ENCODE data around the gene GART.

The GART gene

DNA sequence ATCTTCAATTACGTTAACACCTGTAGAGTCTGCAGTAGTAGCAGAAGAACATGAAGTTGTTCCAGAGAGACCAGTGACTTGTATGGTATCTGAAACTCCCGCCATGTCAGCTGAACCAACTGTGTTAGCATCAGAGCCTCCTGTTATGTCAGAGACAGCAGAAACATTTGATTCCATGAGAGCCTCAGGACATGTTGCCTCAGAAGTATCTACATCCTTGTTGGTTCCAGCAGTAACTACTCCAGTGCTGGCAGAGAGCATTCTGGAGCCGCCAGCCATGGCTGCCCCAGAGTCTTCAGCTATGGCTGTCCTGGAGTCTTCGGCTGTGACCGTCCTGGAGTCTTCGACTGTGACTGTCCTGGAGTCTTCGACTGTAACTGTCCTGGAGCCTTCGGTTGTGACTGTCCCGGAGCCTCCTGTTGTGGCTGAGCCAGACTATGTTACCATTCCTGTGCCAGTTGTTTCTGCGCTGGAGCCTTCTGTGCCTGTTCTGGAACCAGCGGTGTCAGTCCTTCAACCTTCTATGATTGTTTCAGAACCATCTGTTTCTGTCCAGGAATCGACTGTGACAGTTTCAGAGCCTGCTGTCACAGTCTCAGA is 11.2 kb upstream of the GART start:
- no peak for FAIRE-seq

DNA sequence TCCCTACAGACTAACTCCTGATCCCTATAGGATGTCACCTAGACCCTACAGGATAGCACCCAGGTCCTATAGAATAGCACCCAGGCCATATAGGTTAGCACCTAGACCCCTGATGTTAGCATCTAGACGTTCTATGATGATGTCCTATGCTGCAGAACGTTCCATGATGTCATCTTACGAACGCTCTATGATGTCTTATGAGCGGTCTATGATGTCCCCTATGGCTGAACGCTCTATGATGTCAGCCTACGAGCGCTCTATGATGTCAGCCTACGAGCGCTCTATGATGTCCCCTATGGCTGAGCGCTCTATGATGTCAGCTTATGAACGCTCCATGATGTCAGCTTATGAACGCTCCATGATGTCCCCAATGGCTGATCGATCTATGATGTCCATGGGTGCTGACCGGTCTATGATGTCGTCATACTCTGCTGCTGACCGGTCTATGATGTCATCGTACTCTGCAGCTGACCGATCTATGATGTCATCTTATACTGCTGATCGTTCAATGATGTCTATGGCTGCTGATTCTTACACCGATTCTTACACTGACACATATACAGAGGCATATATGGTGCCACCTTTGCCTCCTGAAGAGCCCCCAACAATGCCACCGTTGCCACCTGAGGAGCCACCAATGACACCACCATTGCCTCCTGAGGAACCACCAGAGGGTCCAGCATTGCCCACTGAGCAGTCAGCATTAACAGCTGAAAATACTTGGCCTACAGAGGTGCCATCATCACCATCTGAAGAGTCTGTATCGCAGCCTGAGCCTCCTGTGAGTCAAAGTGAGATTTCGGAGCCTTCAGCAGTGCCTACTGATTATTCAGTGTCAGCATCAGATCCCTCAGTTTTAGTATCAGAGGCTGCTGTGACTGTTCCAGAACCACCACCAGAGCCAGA is 10.4 kb upstream of the GART start:
- no peak for FAIRE-seq

DNA sequence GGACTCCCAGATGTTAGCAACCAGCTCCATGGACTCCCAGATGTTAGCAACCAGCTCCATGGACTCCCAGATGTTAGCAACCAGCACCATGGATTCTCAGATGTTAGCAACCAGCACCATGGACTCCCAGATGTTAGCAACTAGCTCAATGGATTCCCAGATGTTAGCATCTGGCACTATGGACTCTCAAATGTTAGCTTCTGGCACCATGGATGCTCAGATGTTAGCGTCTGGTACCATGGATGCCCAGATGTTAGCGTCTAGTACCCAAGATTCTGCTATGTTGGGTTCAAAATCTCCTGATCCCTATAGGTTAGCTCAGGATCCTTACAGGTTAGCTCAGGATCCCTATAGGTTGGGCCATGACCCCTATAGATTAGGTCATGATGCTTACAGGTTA is 9.7 kb upstream of the GART start:
- no peak for FAIRE-seq

DNA sequence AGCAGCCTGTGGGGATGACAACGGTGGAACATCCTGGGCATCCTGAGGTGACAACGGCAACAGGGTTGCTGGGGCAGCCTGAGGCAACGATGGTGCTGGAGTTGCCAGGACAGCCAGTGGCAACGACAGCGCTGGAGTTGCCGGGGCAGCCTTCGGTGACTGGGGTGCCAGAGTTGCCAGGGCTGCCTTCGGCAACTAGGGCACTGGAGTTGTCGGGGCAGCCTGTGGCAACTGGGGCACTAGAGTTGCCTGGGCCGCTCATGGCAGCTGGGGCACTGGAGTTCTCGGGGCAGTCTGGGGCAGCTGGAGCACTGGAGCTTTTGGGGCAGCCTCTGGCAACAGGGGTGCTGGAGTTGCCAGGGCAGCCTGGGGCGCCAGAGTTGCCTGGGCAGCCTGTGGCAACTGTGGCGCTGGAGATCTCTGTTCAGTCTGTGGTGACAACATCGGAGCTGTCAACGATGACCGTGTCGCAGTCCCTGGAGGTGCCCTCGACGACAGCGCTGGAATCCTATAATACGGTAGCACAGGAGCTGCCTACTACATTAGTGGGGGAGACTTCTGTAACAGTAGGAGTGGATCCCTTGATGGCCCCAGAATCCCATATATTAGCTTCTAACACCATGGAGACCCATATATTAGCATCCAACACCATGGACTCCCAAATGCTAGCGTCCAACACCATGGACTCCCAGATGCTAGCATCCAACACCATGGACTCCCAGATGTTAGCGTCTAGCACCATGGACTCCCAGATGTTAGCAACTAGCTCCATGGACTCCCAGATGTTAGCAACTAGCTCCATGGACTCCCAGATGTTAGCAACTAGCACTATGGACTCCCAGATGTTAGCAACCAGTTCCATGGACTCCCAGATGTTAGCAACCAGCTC is 9.1 kb upstream of the GART start:
- FAIRE-seq = no peak

DNA sequence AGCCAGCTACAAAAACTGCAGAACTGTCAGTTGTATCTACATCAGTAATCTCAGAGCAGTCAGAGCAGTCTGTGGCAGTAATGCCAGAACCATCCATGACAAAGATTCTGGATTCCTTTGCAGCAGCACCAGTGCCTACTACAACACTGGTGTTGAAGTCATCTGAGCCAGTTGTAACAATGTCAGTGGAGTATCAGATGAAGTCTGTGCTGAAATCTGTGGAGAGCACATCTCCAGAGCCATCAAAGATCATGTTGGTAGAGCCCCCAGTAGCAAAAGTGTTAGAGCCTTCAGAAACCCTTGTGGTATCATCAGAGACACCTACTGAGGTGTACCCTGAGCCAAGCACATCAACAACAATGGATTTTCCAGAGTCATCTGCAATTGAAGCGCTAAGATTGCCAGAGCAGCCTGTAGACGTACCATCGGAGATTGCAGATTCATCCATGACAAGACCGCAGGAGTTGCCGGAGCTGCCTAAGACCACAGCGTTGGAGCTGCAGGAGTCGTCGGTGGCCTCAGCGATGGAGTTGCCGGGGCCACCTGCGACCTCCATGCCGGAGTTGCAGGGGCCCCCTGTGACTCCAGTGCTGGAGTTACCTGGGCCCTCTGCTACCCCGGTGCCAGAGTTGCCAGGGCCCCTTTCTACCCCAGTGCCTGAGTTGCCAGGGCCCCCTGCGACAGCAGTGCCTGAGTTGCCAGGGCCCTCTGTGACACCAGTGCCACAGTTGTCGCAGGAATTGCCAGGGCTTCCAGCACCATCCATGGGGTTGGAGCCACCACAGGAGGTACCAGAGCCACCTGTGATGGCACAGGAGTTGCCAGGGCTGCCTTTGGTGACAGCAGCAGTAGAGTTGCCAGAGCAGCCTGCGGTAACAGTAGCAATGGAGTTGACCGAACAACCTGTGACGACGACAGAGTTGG is 8.2 kb upstream of the GART start:
- no peak for FAIRE-seq

DNA sequence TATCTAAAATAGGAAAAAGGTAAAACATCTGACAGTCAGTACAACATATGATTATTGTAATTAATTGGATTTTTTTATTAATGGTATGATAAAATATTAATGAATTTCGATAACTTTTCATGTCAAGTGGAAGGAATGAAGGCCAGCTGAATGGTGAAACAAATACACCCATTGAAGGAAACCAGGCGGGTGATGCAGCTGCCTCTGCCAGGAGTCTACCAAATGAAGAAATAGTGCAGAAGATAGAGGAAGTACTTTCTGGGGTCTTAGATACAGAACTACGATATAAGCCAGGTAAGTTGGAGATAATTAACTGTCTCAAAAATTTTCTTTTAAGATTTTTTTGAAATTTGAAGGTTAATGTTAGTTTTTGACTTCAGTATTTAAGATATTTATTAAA is 4.2 kb upstream of the GART start:
- no peak for FAIRE-seq

DNA sequence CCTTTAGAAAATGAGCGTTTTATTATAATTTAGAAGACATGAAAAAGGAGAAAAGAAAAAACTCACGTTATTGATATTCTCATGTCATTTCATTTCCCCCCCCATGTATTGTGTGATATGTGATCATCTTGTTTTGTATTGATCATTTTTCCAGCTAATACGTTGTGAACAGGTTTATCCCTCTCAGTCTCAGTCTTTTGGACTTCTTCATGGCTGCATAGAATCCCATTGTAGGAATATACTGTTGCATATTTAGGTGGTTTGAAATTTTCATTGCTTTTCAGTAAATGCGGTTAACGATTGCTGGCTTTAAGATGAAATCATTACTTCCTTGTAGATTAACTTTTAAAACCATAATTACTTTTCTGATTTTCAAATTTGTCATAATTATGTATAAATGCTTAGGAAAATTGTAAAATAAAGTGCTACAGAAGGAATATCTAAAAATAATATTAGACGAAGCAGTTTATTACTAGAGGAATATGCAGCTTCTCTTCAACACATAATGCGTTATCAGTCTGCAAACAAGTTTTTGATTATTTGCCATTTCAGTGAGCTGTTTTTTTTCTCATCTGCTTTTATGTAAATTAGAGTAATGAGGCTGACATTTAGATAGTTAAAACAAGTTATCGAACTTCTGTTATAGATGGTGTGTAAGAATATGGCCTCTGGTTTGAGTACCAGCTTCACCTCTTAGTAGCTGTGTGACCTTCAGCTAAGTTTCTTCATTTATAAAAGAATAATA is 2.7 kb upstream of the GART start:
- FAIRE-seq = peak; percentile 18

DNA sequence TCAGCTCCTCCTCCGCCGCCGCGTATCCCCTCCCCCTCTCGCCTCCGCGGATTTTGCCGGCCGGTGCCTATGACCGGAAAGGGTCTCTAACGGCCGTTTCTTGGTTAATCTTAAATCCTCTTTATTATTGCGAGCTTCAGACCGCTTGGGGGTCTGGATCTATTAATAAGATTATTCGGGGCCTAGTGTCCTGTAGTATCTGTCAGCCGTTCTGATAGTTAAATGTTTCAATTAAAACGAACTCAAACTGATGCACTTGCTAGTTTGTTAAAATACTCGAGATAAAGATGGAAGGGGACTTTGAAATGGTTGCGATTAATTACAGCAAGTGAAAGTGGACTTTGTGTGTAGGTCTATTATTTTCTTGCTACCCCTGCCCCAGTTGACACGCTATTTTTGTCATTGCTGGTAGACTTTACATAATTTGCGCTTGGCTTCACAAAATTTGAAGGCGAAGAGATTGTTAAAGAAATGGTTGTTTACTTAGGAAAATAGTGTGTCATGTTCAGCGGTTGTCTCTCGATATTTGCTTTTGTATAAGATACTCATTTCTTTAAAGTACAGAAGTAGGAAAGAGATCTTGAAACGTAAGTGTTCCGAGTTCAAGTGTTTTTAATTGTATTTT is 1.7 kb upstream of the GART start:
- FAIRE-seq = no peak

DNA sequence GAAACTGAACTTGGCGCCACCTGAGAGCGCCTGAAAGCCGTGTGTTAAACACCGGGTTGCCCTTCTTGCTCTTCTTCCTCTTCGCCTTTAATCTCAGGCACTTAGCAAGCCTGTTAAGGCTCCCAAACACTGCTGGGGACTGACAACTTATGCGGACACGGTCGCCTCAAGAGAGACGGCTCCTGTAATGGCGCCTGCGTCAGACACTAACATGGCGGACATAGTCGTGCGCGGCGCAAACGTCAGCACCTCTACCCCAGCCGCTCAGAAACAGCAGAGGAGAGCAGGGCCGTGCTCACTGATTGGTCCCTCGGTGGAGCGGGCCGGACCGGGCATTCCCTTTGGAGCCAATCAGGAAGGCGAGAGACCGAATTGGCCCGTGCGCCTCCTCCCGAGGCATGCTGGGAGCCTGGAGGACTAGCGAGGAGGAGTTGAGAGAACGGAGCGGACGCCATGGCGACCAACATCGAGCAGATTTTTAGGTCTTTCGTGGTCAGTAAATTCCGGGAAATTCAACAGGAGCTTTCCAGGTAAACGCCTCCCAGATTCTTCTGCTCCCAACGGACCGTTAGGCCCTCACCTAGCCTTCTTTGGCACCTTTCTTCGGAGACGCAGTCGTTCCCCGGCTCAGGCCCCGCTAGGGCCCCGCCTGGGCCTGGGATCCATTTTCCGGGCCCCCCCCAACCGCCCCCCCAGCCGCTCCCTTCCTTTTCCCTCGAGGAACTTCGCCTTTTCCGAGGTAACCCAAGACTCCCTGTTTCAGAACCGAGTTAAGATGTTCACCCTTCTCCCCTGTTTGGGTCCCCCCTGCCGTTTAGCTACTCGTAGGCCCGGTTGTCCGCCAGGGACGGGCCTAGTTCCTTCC is 955 bp upstream of the GART start, which contains the start of gene SON:
TSS of gene SON (plus strand) at position 399 of the 865 bp plus-strand sequence. CDS start at position 454, 55 bp downstream.
- peak; percentile 91 for FAIRE-seq

DNA sequence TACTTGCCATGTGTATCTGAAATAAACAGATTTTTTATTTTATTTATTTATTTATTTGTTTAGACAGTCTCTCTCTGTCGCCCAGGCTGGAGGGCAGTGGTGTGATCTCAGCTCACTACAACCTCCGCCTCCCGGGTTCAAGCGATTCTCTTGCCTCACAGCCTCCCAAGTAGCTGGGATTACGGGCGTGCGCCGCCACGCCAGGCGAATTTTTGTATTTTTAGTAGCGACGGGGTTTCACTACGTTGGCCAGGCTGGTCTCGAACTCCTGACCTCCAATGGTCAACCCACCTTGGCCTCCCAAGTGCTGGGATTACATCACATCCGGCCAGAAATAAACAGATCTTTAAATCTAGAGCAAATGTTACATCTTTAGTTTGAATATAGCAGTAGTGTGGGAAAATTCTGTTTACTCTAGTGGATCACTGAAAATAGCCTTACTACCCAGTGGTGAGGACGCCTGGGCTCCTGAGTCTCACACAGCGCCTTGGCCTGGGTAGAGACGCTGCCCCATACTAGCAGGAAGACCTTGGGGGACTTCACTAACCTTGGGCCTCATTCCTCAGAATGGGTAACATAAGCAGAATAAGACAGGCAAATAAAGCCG is 709 bp downstream of the GART start:
- no peak for FAIRE-seq

DNA sequence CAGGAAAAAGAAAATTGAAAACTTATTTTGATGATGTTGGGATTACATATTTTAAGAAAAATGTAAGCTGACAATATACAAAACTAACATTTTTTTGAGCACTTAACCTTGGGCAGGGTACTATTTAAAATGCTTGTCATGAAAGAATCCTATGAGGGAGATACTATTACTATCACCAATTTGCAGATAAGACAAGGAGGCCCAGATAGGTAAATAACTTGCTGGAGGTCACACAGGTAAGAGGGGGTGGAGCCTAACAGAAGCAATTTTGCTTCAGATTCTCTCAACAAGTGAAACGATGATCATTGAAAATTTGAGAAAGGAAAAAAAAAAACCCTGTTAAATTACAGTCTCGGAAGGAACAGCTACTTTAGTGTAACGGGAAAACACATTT is 1.2 kb downstream of the GART start:
- FAIRE-seq = no peak

DNA sequence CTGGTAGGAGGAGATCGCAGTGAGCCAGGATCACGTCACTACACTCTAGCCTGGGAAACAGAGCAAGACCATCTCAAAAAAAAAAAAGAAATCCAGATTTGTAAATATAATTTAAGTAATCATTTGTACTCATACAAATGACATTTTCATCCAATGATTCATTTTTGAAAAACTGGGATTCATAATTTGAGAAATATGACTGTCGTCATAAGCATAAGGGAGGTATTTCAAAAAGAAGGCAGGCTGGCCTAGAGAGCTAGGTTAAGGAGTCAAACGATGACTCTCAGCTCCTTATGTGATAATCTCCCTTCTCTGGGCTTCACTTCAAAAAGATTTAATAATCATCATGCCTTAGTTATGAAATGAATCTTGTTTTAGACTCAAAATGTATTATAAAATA is 2.3 kb downstream of the GART start:
- FAIRE-seq = no peak

DNA sequence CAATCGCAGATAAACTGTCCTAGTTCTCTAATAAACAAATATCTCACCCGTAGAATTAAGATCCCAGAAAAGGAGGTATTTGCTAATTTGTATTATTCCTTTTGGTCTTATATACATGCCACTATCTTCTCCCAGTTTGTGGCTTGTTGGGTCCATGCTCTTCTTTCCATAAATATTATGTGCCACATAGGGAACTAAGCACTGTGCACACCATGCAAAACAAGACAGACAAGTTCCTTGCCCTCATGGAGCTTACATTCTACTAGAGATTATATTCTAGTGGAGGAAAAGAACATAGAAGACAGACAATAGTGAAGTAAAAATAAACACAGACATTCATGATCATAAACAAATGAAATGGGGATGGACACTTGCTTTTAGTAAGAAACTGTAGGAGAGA is 4.7 kb downstream of the GART start:
- FAIRE-seq = no peak

DNA sequence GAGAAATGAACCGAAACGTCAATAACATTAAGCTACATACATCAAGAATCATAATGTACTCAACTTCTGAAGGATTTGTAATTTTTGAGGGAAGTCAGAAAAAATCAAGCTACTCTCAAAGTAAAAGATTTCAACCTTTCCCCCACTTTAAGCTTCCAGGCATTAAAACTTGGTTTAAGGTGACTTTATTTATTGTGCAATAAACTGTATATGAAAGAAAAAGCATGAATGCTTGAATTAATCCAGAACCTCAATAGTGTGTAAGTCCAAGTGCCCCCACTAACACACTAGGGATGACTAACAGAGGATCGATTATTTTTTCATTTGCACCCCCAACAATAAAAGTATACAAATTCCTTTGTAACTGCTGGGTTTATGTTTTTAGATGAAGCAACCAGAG is 10.9 kb downstream of the GART start:
- FAIRE-seq = no peak

DNA sequence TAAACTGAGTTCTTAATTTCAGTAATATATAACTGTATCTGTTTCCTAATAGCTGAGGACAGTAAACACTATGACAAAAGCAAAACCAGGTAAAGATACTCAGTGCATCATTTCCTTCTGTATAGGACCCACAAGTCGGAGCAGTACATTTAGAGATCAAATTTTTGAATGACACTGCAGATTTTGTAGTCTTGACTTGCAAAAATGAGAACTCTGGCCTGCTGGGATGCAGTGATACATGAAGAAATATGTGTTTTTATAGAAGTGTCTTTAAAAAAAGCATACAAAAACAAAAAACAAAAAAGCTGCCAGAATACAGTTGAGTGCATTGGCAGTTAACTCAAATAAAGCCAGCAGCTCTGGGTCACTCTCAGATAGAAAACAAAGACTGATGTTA is 19.0 kb downstream of the GART start:
- FAIRE-seq = no peak

DNA sequence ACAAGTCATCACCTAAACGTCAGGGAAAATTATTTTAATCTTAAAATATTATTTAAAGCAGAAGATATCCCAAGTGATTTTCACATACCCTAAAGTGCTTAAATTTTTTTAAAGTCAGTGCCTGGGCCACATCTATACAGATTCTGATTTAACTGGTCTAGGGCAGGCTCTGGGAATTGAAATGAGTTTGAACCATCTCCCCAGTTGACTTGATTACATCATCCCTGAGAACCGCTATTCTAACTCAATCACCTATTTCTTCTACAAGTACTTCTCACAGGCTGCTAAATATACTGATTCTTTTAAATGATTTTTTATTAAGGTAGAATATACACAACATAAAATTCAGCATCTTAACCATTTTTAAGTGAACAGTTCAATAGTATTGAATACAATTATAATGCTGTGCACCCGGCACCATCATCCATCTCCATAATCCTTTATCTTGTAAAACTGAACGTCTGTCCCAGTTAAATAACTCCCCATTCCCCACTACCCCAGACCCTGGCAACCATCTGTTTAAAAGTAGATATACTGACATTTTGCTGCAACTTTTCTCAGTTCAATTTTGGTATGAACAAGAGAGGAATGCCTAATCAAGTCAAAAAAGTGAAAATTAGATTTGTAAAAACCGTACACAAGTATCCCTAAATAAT is 19.5 kb downstream of the GART start:
- FAIRE-seq = no peak

DNA sequence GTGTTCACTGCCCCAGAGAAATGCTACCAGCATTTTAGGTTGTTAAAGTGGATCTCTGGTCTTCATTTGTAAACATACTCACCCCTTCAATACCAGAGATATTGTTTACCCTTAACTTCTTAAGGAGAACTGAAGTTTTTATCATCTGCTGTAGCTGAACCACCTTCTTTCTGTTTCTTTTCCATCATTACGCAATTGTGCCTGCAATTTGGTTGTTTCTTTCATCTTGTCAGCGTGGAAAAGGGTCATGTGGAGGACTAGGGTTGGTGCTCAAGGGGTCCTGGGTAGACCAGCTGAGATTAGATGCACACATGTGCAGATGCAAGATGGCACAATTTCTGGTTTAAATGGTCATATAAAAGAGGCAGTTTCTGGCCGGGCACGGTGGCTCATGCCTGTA is 23.0 kb downstream of the GART start:
- no peak for FAIRE-seq

DNA sequence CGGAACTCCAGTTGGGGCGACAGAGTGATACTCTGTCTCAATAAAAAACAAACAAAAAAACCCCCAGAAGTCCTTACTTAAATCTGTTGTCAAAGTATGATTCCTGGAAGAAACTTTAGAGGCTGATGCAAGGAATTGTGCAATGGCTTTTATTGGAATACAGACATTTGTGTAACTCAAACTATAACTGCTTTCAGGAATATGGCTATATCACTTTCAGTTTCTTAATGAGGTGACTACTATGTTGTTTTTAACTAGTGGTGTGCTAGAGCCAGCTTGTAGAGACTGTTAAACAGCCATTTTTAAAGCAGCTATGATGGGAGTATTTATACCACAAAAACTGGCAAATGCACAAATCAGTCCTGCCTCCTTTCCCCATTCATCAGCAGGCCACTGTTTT is 27.7 kb downstream of the GART start:
- no peak for FAIRE-seq

DNA sequence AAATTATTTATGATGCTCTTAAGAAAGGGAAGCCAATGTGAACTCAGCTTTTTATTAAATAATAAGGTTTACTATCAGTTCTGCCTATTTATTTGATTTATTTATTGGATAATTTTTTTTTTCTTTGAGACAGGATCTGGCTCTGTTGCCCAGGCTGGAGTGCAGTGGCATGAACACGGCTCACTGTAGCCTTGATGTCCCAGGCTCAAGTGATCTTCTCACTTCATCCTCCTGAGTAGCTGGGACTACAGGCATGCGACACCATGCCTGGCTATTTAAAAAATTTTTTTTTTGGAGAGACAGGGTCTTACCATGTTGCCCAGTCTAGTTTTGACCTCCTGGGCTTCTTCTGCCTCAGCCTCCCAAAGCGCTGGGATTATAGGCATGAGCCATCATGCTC is 29.4 kb downstream of the GART start:
- FAIRE-seq = no peak

All from endometrium (tissue), 2 donors.